ENCODE data around the gene MRAP. TPM values are rescaled to one million over a fixed set of nuclear protein-coding genes. Genes with fewer than 3 reads are reported as not detected.
A peak's percentile ranks its signal among the peaks of the same experiment; 100 is the strongest.

MRAP gene
- total RNA-seq, 2 experiments from 2014 or later = not detected

DNA sequence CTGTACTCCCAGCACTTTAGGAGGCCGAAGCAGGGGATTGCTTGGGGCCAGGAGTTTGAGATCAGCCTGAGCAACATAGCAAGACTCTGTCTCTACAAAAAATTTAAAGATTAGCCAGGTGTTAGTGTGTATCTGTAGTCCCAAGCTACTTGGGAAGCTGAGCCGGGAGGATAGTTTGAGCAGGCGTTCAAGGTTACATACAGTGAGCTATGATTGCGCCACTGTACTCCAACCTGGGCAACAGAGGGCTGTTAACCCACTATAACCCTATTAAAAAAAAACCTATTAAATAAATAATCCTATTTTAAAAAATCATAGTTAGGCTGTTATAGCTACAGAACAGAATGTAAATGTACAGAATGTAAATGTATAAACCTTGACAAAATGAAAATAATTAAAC is 22.0 kb upstream of the MRAP start:
- H3K9me3 Mint-ChIP-seq (ENCODE audit: insufficient read depth) = no peaks in the 10 kb centered on the region
- H3K4me1 Mint-ChIP-seq (ENCODE audit: low read depth) = peaks cover 31% of the 10 kb centered on the region
- ATAC-seq = no peak
- no peak overlapping the region for H3K4me3 Mint-ChIP-seq
- POLR2A ChIA-PET = no interaction called here
- DNase-seq = no peak
- no peak overlapping the region for H3K27ac Mint-ChIP-seq
- H3K27me3 Mint-ChIP-seq (ENCODE audit: low read depth) = no peaks in the 10 kb centered on the region
- CTCF ChIA-PET = interaction anchor here (1.1 kb wide), 1 partner anchor 411 kb away, joined by 3 read pairs; no protein-coding TSS in a partner anchor
- H3K36me3 Mint-ChIP-seq (ENCODE audit: low read depth) = peaks cover 6% of the 10 kb centered on the region

DNA sequence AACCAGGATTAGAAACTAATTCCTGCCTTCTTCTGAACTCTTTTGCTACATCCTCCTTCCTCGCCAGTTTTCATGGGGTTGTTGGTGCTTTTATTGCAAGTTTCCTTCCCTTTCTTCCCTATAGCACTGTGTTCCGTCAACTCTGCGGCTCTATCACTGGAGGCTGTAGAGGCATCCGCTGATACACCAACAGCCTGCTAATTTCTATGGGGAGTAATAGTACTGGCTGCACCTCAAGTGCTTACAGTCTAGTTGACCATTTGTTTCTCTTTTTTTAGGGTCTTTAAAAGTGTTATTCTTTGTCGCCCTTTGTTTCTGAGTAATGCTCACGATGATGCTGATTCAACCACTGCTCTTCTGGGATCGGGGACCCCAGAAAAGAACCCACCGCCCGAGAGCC is 20.6 kb upstream of the MRAP start:
- no peaks in the 10 kb centered on the region for H3K9me3 Mint-ChIP-seq (ENCODE audit: insufficient read depth)
- POLR2A ChIA-PET = interaction anchor here (0.6 kb wide), 1 partner anchor 85 kb away, joined by 5 read pairs; no protein-coding TSS in a partner anchor

DNA sequence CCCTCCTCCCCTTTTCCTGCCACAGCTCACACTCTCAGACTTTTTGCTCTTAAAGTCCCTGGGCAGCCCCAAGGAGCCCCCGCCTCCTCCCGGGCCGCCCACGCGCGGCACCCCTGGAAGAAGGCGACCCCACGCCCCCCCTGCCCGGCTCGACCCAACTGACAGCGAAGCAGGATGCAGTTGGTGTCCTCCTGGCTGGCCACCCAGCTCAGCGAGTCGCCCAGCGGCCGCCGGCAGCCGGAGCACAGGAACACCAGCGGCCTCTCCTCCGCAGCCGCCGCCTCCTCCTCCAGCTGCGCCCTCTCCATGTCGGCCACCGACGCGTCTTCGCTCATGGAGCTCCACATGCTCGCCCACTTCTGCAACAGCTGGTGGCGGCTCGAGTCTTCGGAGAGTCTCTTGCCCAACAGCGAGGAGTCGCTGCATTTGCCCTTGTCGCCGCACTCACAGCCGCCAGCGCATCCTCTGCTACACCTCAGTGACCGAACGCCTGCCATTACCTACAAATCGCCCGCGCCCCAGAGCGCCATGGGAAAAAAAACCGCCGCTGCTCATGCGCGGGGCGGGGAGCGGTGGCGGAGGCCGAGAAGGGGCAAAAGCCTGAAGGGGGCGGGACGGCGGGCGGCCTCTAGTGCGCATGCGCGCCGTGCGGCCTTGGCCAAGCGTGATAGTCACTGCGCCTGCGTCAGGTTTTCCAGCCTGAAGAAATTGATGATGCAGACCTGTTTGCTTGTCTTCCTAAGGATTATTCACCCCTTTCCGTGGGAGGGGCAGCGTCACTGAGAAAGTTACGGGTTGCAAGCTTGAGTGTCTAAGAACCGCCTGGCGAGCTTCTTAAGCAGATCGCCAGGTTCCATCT is 19.9 kb upstream of the MRAP start, which contains the start of gene MIS18A:
Gene MIS18A, minus strand, starts transcription at position 532 of the 859 bp plus-strand sequence. Its CDS starts 35 bp downstream, at position 497.
- H3K9me3 Mint-ChIP-seq (ENCODE audit: insufficient read depth) = no peaks in the 10 kb centered on the region
- H3K4me1 Mint-ChIP-seq (ENCODE audit: low read depth) = peaks cover 32% of the 10 kb centered on the region
- ATAC-seq (peak; percentile 95), DNase-seq (peak; percentile 97)
- H3K4me3 Mint-ChIP-seq = peak within 1 kb of the TSS; percentile 99
- H3K27ac Mint-ChIP-seq = peak within 1 kb of the TSS; percentile 95
- H3K27me3 Mint-ChIP-seq (ENCODE audit: low read depth) = no peaks in the 10 kb centered on the region
- ChIA-PET POLR2A (interaction anchor here (0.5 to 0.6 kb wide), 3 partner anchors 85 to 1216 kb away, joined by 3 to 5 read pairs (median 3); no protein-coding TSS in a partner anchor), CTCF (interaction anchor here (0.6 to 1.3 kb wide), 3 partner anchors 9 to 447 kb away, joined by 3 to 5 read pairs (median 5); no protein-coding TSS in a partner anchor)
- peaks cover 6% of the 10 kb centered on the region for H3K36me3 Mint-ChIP-seq (ENCODE audit: low read depth)

More for the DNA sequence above, 20.6 kb upstream of the MRAP start:
- Mint-ChIP-seq H3K27ac (peak overlapping the region; percentile 95), H3K4me3 (peak overlapping the region; percentile 99), H3K36me3 (ENCODE audit: low read depth) (peaks cover 6% of the 10 kb centered on the region), H3K27me3 (ENCODE audit: low read depth) (no peaks in the 10 kb centered on the region), H3K4me1 (ENCODE audit: low read depth) (peaks cover 32% of the 10 kb centered on the region)
- ATAC-seq (peak; percentile 28), DNase-seq (peak; percentile 33)
- CTCF ChIA-PET = interaction anchor here (1.3 kb wide), 1 partner anchor 9 kb away, joined by 5 read pairs; no protein-coding TSS in a partner anchor

DNA sequence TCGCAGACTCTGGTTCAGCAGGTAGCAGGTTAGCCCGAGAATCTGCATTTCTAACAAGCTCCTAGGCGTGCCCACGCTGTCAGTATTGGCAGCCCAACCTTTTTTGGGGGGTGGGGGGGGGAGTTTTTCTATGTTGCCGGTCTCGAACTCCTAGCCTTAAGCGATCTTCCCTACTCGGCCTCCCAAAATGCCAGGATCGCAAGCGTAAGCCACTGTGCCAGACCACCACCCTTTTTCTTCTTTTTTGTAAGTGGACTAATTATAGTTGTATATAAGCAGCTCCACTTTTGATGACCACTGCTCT is 19.3 kb upstream of the MRAP start:
- Mint-ChIP-seq H3K4me1 (ENCODE audit: low read depth) (peaks cover 32% of the 10 kb centered on the region), H3K4me3 (peak overlapping the region; percentile 99), H3K27ac (peak overlapping the region; percentile 95), H3K36me3 (ENCODE audit: low read depth) (peaks cover 5% of the 10 kb centered on the region), H3K27me3 (ENCODE audit: low read depth) (no peaks in the 10 kb centered on the region), H3K9me3 (ENCODE audit: insufficient read depth) (no peaks in the 10 kb centered on the region)
- no peak for ATAC-seq
- DNase-seq = no peak
- ChIA-PET POLR2A (interaction anchor here (0.5 to 0.6 kb wide), 2 partner anchors 90 to 1216 kb away, joined by 3 read pairs; no protein-coding TSS in a partner anchor), CTCF (interaction anchor here (0.6 to 0.9 kb wide), 2 partner anchors 88 to 446 kb away, joined by 3 to 5 read pairs; no protein-coding TSS in a partner anchor)

DNA sequence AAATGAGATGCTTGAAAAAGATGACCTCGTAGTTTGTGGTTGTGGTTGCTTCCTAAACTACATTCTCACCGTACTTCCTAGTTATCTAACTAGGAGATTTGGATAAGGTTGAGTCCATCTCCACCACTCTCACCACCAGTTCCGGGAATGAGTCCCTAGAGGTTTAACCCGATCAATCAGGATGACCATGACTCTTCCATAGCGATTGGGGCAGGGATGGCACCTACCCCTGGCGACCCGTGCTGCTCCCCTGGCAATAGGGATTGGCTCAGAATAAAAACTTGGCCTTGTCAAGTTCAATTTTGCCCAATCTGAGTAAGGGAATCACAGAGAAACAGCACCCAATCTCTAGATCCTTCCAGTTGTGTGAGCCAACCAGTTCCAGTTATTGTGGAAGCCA is 17.1 kb upstream of the MRAP start:
- no peak overlapping the region for H3K4me3 Mint-ChIP-seq
- no peaks in the 10 kb centered on the region for H3K9me3 Mint-ChIP-seq (ENCODE audit: insufficient read depth)
- H3K36me3 Mint-ChIP-seq (ENCODE audit: low read depth) = peaks cover 2% of the 10 kb centered on the region
- POLR2A ChIA-PET = no interaction called here
- peaks cover 32% of the 10 kb centered on the region for H3K4me1 Mint-ChIP-seq (ENCODE audit: low read depth)
- H3K27ac Mint-ChIP-seq = no peak overlapping the region
- no peak for ATAC-seq
- CTCF ChIA-PET = no interaction called here
- no peaks in the 10 kb centered on the region for H3K27me3 Mint-ChIP-seq (ENCODE audit: low read depth)
- DNase-seq = peak; percentile 7

DNA sequence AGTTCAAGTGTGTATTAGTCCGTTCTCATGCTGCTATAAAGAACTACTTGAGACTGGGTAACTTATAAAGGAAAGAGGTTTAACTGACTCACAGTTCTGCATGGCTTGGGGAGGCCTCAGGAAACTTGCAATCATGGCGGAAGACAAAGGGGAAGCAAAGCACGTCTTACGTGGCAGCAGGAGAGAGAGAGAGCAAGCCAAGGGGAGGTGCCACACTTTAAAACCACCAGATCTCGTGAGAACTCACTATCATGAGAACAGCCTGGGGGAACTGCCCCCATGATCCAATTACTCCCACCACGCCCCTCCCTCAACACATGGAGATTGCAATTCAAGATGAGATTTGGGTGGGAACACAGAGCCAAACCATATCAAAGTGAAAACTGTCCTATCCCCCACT is 15.7 kb upstream of the MRAP start:
- DNase-seq (no peak), ATAC-seq (no peak)
- Mint-ChIP-seq H3K4me1 (ENCODE audit: low read depth) (peaks cover 22% of the 10 kb centered on the region), H3K9me3 (ENCODE audit: insufficient read depth) (no peaks in the 10 kb centered on the region), H3K27ac (no peak overlapping the region), H3K4me3 (no peak overlapping the region), H3K27me3 (ENCODE audit: low read depth) (no peaks in the 10 kb centered on the region), H3K36me3 (ENCODE audit: low read depth) (peaks cover 2% of the 10 kb centered on the region)
- CTCF ChIA-PET = no interaction called here
- POLR2A ChIA-PET = no interaction called here

DNA sequence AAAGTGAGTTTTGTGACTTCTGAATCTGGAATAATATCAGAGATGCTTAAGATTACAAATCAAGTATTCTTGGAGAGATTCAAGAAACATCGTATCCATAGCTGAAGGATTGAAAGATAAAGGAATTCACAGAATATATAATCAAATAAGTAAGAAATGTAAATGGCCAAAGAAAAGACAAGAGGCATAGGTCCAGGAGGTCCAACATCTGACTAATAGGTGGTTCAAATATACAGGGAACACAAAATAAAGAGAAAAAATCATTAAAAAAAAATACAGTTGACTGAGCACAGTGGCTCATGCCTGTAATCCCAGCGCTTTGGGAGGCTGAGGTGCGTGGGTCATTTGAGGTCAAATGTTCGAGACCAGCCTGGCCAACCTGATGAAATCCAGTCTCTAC is 13.2 kb upstream of the MRAP start:
- DNase-seq (no peak), ATAC-seq (no peak)
- ChIA-PET CTCF (no interaction called here), POLR2A (no interaction called here)
- H3K4me1 Mint-ChIP-seq (ENCODE audit: low read depth) = peaks cover 9% of the 10 kb centered on the region
- no peaks in the 10 kb centered on the region for H3K27me3 Mint-ChIP-seq (ENCODE audit: low read depth)
- no peaks in the 10 kb centered on the region for H3K36me3 Mint-ChIP-seq (ENCODE audit: low read depth)
- H3K4me3 Mint-ChIP-seq = no peak overlapping the region
- H3K27ac Mint-ChIP-seq = no peak overlapping the region
- H3K9me3 Mint-ChIP-seq (ENCODE audit: insufficient read depth) = no peaks in the 10 kb centered on the region

DNA sequence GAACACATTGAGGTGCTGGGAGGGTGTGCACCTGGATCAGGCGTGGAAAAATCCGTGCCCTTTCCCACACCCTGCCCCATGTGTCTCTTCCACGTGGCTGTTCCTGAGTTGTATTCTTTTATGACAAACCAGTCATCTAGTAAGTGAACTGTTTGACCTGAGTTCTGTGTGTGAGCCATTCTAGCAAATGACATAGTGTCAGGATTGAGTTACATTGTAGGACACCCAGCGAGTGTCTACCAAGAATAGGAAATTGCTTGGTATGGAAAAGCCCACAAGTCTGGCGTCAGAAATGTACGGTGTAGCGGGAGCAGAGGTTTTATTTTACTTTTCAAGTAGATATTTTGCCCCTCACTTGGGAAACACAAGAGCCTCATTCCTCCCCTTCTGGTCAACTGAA is 1.2 kb upstream of the MRAP start:
- CTCF ChIA-PET = no interaction called here
- Mint-ChIP-seq H3K27me3 (ENCODE audit: low read depth) (no peaks in the 10 kb centered on the region), H3K27ac (no peak overlapping the region), H3K9me3 (ENCODE audit: insufficient read depth) (no peaks in the 10 kb centered on the region), H3K4me1 (ENCODE audit: low read depth) (no peaks in the 10 kb centered on the region), H3K4me3 (no peak overlapping the region), H3K36me3 (ENCODE audit: low read depth) (peaks cover 7% of the 10 kb centered on the region)
- POLR2A ChIA-PET = no interaction called here
- no peak for DNase-seq
- ATAC-seq = no peak

DNA sequence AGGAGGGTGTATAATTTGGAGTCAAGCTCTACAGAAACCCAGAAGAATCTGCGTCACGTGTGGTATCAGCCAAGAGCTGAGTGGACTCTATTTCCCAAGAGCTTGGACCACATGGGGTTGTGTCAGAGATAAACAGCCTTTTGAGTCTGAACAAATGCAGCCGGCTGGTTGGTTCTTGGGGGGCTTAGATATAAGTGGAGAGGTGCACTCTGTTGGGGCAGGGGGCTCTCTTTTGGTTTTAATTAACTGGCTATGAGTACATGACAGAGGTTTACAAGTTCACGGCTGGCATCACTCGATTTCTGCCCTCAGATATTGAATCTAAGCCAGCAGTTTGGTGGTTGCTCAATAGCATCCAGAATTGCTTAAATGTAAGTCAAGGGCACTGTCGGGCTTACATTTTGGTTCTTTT is 501 bp upstream of the MRAP start:
- H3K27me3 Mint-ChIP-seq (ENCODE audit: low read depth) = no peaks in the 10 kb centered on the region
- ATAC-seq = no peak
- H3K4me1 Mint-ChIP-seq (ENCODE audit: low read depth) = no peaks in the 10 kb centered on the region
- DNase-seq = no peak
- no peak overlapping the region for H3K4me3 Mint-ChIP-seq
- CTCF ChIA-PET = no interaction called here
- H3K27ac Mint-ChIP-seq = no peak overlapping the region
- H3K36me3 Mint-ChIP-seq (ENCODE audit: low read depth) = peaks cover 7% of the 10 kb centered on the region
- no peaks in the 10 kb centered on the region for H3K9me3 Mint-ChIP-seq (ENCODE audit: insufficient read depth)
- POLR2A ChIA-PET = no interaction called here

DNA sequence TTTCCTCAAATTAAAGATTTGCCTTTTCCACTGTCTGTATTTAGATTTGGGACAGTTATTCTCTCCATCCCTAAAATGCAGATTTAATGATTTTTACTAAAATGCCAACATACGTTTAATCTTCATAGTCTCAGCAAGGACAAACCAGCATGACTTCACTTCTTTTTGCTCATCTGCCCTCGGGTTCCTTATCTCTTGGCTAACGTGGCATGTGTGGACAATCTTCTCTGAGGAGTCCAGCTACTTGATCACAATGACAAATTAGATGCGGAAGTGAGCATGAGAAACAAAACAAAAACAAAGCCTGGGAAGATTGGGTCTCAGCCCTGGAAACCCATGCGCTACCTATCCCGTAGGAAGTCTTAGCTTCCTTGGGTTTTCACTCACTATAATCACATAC is 1.0 kb downstream of the MRAP start:
- no peak for ATAC-seq
- peaks cover 7% of the 10 kb centered on the region for H3K36me3 Mint-ChIP-seq (ENCODE audit: low read depth)
- H3K9me3 Mint-ChIP-seq (ENCODE audit: insufficient read depth) = no peaks in the 10 kb centered on the region
- DNase-seq = no peak
- ChIA-PET POLR2A (no interaction called here), CTCF (no interaction called here)
- no peaks in the 10 kb centered on the region for H3K27me3 Mint-ChIP-seq (ENCODE audit: low read depth)
- no peak overlapping the region for H3K4me3 Mint-ChIP-seq
- no peaks in the 10 kb centered on the region for H3K4me1 Mint-ChIP-seq (ENCODE audit: low read depth)
- no peak overlapping the region for H3K27ac Mint-ChIP-seq

DNA sequence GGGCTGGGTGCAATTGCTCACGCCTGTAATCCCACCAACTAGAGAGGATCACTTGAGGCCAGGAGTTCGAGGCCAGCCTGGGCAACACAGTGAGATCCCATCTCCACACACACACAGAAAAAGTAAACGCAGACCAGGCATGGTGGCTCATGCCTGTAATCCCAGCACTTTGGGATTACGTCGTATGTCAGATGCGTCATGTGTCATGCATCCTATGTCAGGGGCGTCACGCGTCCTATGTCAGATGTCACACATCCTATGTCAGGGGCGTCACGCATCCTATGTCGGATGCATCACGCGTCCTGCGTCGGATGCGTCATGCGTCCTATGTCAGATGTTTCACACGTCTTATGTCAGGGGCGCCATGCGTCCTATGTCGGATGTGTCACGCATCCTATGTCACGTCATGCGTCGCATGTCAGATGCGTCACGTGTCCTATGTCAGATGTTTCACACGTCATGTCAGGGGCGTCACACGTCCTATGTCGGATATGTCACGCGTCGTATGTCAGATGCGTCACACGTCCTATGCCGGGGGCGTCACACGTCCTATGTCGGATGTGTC is 1.5 kb downstream of the MRAP start:
- Mint-ChIP-seq H3K4me3 (no peak overlapping the region), H3K4me1 (ENCODE audit: low read depth) (no peaks in the 10 kb centered on the region), H3K36me3 (ENCODE audit: low read depth) (peaks cover 7% of the 10 kb centered on the region), H3K27ac (no peak overlapping the region), H3K27me3 (ENCODE audit: low read depth) (no peaks in the 10 kb centered on the region), H3K9me3 (ENCODE audit: insufficient read depth) (no peaks in the 10 kb centered on the region)
- ChIA-PET CTCF (no interaction called here), POLR2A (no interaction called here)
- ATAC-seq = no peak
- no peak for DNase-seq

DNA sequence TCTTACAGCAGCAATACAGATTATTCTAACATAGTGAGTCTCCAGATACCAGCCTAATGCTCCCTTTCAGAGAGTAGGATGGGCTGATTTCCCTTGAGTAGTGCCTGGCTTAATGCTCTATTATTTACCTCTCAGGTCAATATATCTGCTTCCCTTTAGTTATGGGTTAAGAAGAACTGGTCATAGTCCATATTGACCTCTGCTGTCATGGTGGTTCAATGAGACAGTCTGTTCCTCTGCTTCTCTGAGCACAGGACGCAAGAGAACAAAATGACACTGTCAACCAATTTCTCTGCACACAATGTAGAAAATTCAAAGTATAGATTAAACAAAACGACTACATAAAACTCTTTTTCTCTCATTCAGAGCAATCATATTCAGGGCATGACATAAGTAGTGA is 2.9 kb downstream of the MRAP start:
- Mint-ChIP-seq H3K27me3 (ENCODE audit: low read depth) (no peaks in the 10 kb centered on the region), H3K4me3 (no peak overlapping the region), H3K4me1 (ENCODE audit: low read depth) (peaks cover 10% of the 10 kb centered on the region), H3K27ac (no peak overlapping the region), H3K36me3 (ENCODE audit: low read depth) (peaks cover 8% of the 10 kb centered on the region), H3K9me3 (ENCODE audit: insufficient read depth) (no peaks in the 10 kb centered on the region)
- ChIA-PET CTCF (no interaction called here), POLR2A (no interaction called here)
- DNase-seq = no peak
- ATAC-seq = no peak

Data from activated CD8-positive, alpha-beta T cell treated with anti-CD3 and anti-CD28 coated beads, Interleukin-2, amount 10 ng/mL, durations not matched to agents 7 days and 5 days (primary cell).